GM23248 (cell line): ENCODE results near the gene ZNF837. TPM values are rescaled to one million over a fixed set of nuclear protein-coding genes. Genes with fewer than 3 reads are reported as not detected.

Experiments
- DNase-seq: peaks from one replicate; pipeline ENCODE4 v3.0.0-alpha.2; 2015
- H2AFZ ChIP-seq: fragments of 200-600 bp; sonication (generic); 2 replicates; pipeline ENCODE4 v1.6.1; 2016; ENCODE audit warnings: antibody characterized with exemption
- H3F3A ChIP-seq: fragments of 200-600 bp; sonication (generic); 2 replicates; pipeline ENCODE4 v1.6.1; 2016; ENCODE audit warnings: mild to moderate bottlenecking, antibody characterized with exemption, mixed run types; ENCODE audit not compliant: insufficient read depth
- H3K27ac ChIP-seq: fragments of 200-600 bp; sonication (generic); 2 replicates; pipeline ENCODE4 v1.5.1; 2016; ENCODE audit warnings: mild to moderate bottlenecking
- H3K27me3 ChIP-seq: fragments of 200-600 bp; sonication (generic); replicated peaks from 2 replicates; pipeline ENCODE4 v1.6.1; 2016; ENCODE audit warnings: mild to moderate bottlenecking; ENCODE audit not compliant: insufficient read depth
- H3K36me3 ChIP-seq: fragments of 200-600 bp; sonication (generic); 2 replicates; pipeline ENCODE4 v1.6.1; 2016; ENCODE audit warnings: low read depth, mild to moderate bottlenecking
- H3K4me1 ChIP-seq: fragments of 200-600 bp; sonication (generic); 2 replicates; pipeline ENCODE4 v1.6.1; 2016; ENCODE audit warnings: mild to moderate bottlenecking; ENCODE audit not compliant: insufficient read depth
- H3K4me2 ChIP-seq: fragments of 200-600 bp; sonication (generic); one replicate; pipeline ENCODE4 v1.6.1; 2016; ENCODE audit warnings: mild to moderate bottlenecking; ENCODE audit not compliant: unreplicated experiment
- H3K4me3 ChIP-seq: fragments of 200-600 bp; sonication (generic); 2 replicates; pipeline ENCODE4 v1.5.1; 2016; ENCODE audit warnings: mild to moderate bottlenecking
- H3K79me2 ChIP-seq: fragments of 200-600 bp; sonication (generic); 2 replicates; pipeline ENCODE4 v1.6.1; 2016; ENCODE audit warnings: mild to moderate bottlenecking; ENCODE audit not compliant: insufficient read depth
- H3K9ac ChIP-seq: fragments of 200-600 bp; sonication (generic); 2 replicates; pipeline ENCODE4 v1.6.1; 2016; ENCODE audit warnings: mild to moderate bottlenecking
- H3K9me2 ChIP-seq: fragments of 200-600 bp; sonication (generic); 2 replicates; pipeline ENCODE4 v1.6.1; 2016; ENCODE audit warnings: mixed run types, mild to moderate bottlenecking, moderate library complexity; ENCODE audit not compliant: insufficient read depth
- H3K9me3 ChIP-seq: fragments of 200-600 bp; sonication (generic); one replicate; pipeline ENCODE4 v1.6.1; 2017; ENCODE audit warnings: low read depth
- H4K20me1 ChIP-seq: fragments of 200-600 bp; sonication (generic); 2 replicates; pipeline ENCODE4 v1.6.0; 2016; ENCODE audit not compliant: insufficient read depth
- EZH2 ChIP-seq: fragments of 200-600 bp; sonication (generic); IDR thresholded peaks from 2 replicates; pipeline ENCODE4 v1.6.1; 2018; ENCODE audit warnings: antibody characterized with exemption, mild to moderate bottlenecking; ENCODE audit not compliant: insufficient read depth, poor library complexity, severe bottlenecking
- EZH2phosphoT487 ChIP-seq: fragments of 200-600 bp; sonication (generic); IDR thresholded peaks from 2 replicates; pipeline ENCODE4 v1.6.1; 2018; ENCODE audit warnings: antibody characterized with exemption, moderate library complexity, mild to moderate bottlenecking, low read depth; ENCODE audit not compliant: insufficient read depth
- WGBS, 2 experiments: methylation state at CpG; one replicate each; pipeline ENCODE4 v1.1.6; 2015 to 2017; ENCODE audit warnings: low lambda C conversion rate in 2 of 2, low coverage in 1 of 2; ENCODE audit errors: missing lambda C conversion rate in 2 of 2; 5-methylcytosine and 5-hydroxymethylcytosine counted together
- in situ Hi-C: fragments of 300-500 bp; cut with MboI; formaldehyde crosslinking; loops from 2 replicates; pipeline ENCODE4 v1.15.0; 2020
- polyA plus RNA-seq: library from polyadenylated mRNA; unstranded; fragments of >200 nt; fragmentation: Nextera tagmentation; extraction: Ambion mirVana; gene quantifications from 2 replicates; pipeline ENCODE4 v1.2.1, GENCODE V29; 2016
- total RNA-seq: library from RNA; depleted of rRNA; stranded (reverse); fragments of >200 nt; shearing (Covaris generic); gene quantifications from 2 replicates; pipeline ENCODE4 v1.2.3, GENCODE V29; 2014

The ZNF837 gene
- total and polyA plus RNA-seq, 2 experiments from 2014 or later: 1.4 to 5.3 TPM

GRCh38 chr19:58400316-58400915 lies 19.6 kb upstream of the ZNF837 start:
- Histone ChIP-seq H3K9me2 (no peaks in the 10 kb centered on the region), H4K20me1 (no peaks in the 10 kb centered on the region), H3K4me3 (peak overlapping the region; percentile 75), H3K9me3 (no peaks in the 10 kb centered on the region), H3K27me3 (no peaks in the 10 kb centered on the region), H3K79me2 (no peaks in the 10 kb centered on the region), H3F3A (0 out of 2 replicates have a peak, but pooled peaks cover 5% of the 10 kb centered on the region), H3K27ac (no peak overlapping the region), H3K4me1 (peaks cover 6% of the 10 kb centered on the region), H3K36me3 (no peaks in the 10 kb centered on the region), H3K4me2 (peak overlapping the region; percentile 86), H2AFZ (peak overlapping the region; percentile 90), H3K9ac (peak overlapping the region; percentile 72)
- peak; percentile 36 for DNase-seq
- in situ Hi-C loops: no loop called here
- no peak for TF ChIP-seq EZH2phosphoT487
- TF ChIP-seq EZH2: no peak
- WGBS, 2 experiments: 26 to 28% methylated on average over 16 to 18 of the region's 18 CpGs

GRCh38 chr19:58399903-58400302 lies 19.1 kb upstream of the ZNF837 start:
- no peak for DNase-seq
- Histone ChIP-seq H4K20me1 (no peaks in the 10 kb centered on the region), H3K9ac (no peak overlapping the region), H3K9me2 (no peaks in the 10 kb centered on the region), H3K36me3 (no peaks in the 10 kb centered on the region), H2AFZ (no peak overlapping the region), H3K79me2 (no peaks in the 10 kb centered on the region), H3K27ac (no peak overlapping the region), H3K9me3 (no peaks in the 10 kb centered on the region), H3K27me3 (no peaks in the 10 kb centered on the region), H3K4me1 (peaks cover 6% of the 10 kb centered on the region), H3K4me3 (no peak overlapping the region), H3F3A (0 out of 2 replicates have a peak, but pooled peaks cover 5% of the 10 kb centered on the region), H3K4me2 (no peak overlapping the region)
- WGBS, 2 experiments: 97 to 100% methylated on average over 3 of the region's 3 CpGs
- in situ Hi-C loops: no loop called here
- TF ChIP-seq EZH2: no peak
- no peak for TF ChIP-seq EZH2phosphoT487

- WGBS, 2 experiments: 93 to 97% methylated on average over 6 of the region's 6 CpGs
- in situ Hi-C loops: no loop called here
Measured at GRCh38 chr19:58398545-58398944, 17.7 kb upstream of the ZNF837 start.

GRCh38 chr19:58398087-58398486 lies 17.3 kb upstream of the ZNF837 start:
- Histone ChIP-seq H3K36me3 (peaks cover 9% of the 10 kb centered on the region; the same call in 1 of the 2 replicates), H3K4me2 (no peak overlapping the region), H3K9me3 (no peaks in the 10 kb centered on the region), H3K27ac (no peak overlapping the region), H3F3A (peaks cover 20% of the 10 kb centered on the region; the same call in 1 of the 2 replicates), H3K4me1 (peaks cover 6% of the 10 kb centered on the region), H3K4me3 (no peak overlapping the region), H3K79me2 (no peaks in the 10 kb centered on the region), H4K20me1 (no peaks in the 10 kb centered on the region), H3K27me3 (no peaks in the 10 kb centered on the region), H3K9ac (no peak overlapping the region), H3K9me2 (no peaks in the 10 kb centered on the region), H2AFZ (no peak overlapping the region)
- no peak for TF ChIP-seq EZH2phosphoT487
- no peak for TF ChIP-seq EZH2
- DNase-seq: no peak
- WGBS, 2 experiments: 85 to 88% methylated on average over 4 of the region's 4 CpGs
- in situ Hi-C loops: no loop called here

More at GRCh38 chr19:58398545-58398944, 17.7 kb upstream of the ZNF837 start:
- H4K20me1 ChIP-seq: no peaks in the 10 kb centered on the region
- no peak overlapping the region for H3K4me2 ChIP-seq
- no peaks in the 10 kb centered on the region for H3K9me2 ChIP-seq
- H3K9me3 ChIP-seq: no peaks in the 10 kb centered on the region
- no peak overlapping the region for H3K4me3 ChIP-seq
- H3K27me3 ChIP-seq: no peaks in the 10 kb centered on the region
- H3K4me1 ChIP-seq: peaks cover 6% of the 10 kb centered on the region
- H2AFZ ChIP-seq: no peak overlapping the region
- H3K36me3 ChIP-seq: peaks cover 6% of the 10 kb centered on the region; the same call in 1 of the 2 replicates
- no peak overlapping the region for H3K9ac ChIP-seq
- no peak overlapping the region for H3K27ac ChIP-seq
- H3K79me2 ChIP-seq: no peaks in the 10 kb centered on the region
- TF ChIP-seq EZH2 (no peak), EZH2phosphoT487 (no peak)
- H3F3A ChIP-seq: peaks cover 18% of the 10 kb centered on the region; the same call in 1 of the 2 replicates
- DNase-seq: no peak
